WTC11 (cell line): ENCODE results near the gene CNN2. TPM values are rescaled to one million over a fixed set of nuclear protein-coding genes. Genes with fewer than 3 reads are reported as not detected.

Source experiments
- ATAC-seq: fragments of 200-7000 bp; cut with Tn5 transposase; 2 replicates; pipeline ENCODE4 v1.10.0; 2021; ENCODE audit warnings: mild to moderate bottlenecking, moderate library complexity
- CTCF ChIA-PET: fragments of 300-600 bp; sonication (Branson Sonifier 250); formaldehyde crosslinking; loops from one replicate; lab custom pipeline; 2021; ENCODE audit warnings: antibody characterized with exemption; lab: Charles Lee
- POLR2A ChIA-PET: fragments of 350-600 bp; sonication (Branson Sonifier 250); formaldehyde crosslinking; loops from one replicate; lab custom pipeline; 2021; ENCODE audit warnings: antibody characterized with exemption; lab: Charles Lee
- DNase-seq: peaks from one replicate; pipeline ENCODE4 v3.0.0; 2021; ENCODE audit warnings: low spot score
- H3K27ac Mint-ChIP-seq: 2 replicates; pipeline ENCODE4 v1.8.0; 2021; ENCODE audit warnings: mixed read lengths
- H3K27me3 Mint-ChIP-seq: 2 replicates; pipeline ENCODE4 v1.8.0; 2021; ENCODE audit warnings: low read depth, mild to moderate bottlenecking, moderate library complexity, mixed read lengths
- H3K36me3 Mint-ChIP-seq: 2 replicates; pipeline ENCODE4 v1.8.0; 2021; ENCODE audit warnings: mixed read lengths
- H3K4me1 Mint-ChIP-seq: 2 replicates; pipeline ENCODE4 v1.8.0; 2022; ENCODE audit warnings: mixed read lengths
- H3K4me3 Mint-ChIP-seq: 2 replicates; pipeline ENCODE4 v1.8.0; 2021; ENCODE audit warnings: mild to moderate bottlenecking, moderate library complexity, mixed read lengths
- H3K9me3 Mint-ChIP-seq: 2 replicates; pipeline ENCODE4 v1.8.0; 2021; ENCODE audit warnings: mixed read lengths
- ATF3 ChIP-seq: sonication (generic); formaldehyde crosslinking; conservative IDR thresholded peaks from 2 replicates; pipeline ENCODE4 v1.8.1; 2022; ENCODE audit warnings: mild to moderate bottlenecking, missing genetic modification reagents
- CDX4 ChIP-seq: fragments of 250-450 bp; sonication (Bioruptor Pico); IDR thresholded peaks from 2 replicates; pipeline ENCODE4 v1.9.0; 2021; ENCODE audit warnings: moderate library complexity, mild to moderate bottlenecking, inconsistent platforms, borderline replicate concordance
- CREB1 ChIP-seq: sonication (generic); formaldehyde crosslinking; IDR thresholded peaks from 2 replicates; pipeline ENCODE4 v1.8.0; 2023; ENCODE audit warnings: mild to moderate bottlenecking, missing genetic modification reagents
- E2F1 ChIP-seq: sonication (generic); formaldehyde crosslinking; IDR thresholded peaks from 2 replicates; pipeline ENCODE4 v1.8.0; 2022; ENCODE audit warnings: mild to moderate bottlenecking, missing genetic modification reagents
- E2F5 ChIP-seq: sonication (generic); formaldehyde crosslinking; IDR thresholded peaks from 2 replicates; pipeline ENCODE4 v1.8.1; 2022; ENCODE audit warnings: mild to moderate bottlenecking, moderate library complexity, missing genetic modification reagents
- ESRRA ChIP-seq: sonication (generic); formaldehyde crosslinking; IDR thresholded peaks from 2 replicates; pipeline ENCODE4 v1.8.1; 2022; ENCODE audit warnings: mild to moderate bottlenecking, missing genetic modification reagents, borderline replicate concordance
- ETV6 ChIP-seq: sonication (generic); formaldehyde crosslinking; IDR thresholded peaks from 2 replicates; pipeline ENCODE4 v1.8.1; 2022; ENCODE audit warnings: mild to moderate bottlenecking, missing genetic modification reagents
- GABPB1 ChIP-seq: sonication (generic); formaldehyde crosslinking; IDR thresholded peaks from 2 replicates; pipeline ENCODE4 v1.8.1; 2023; ENCODE audit warnings: mild to moderate bottlenecking, missing genetic modification reagents
- HMGA2 ChIP-seq: fragments of 250-450 bp; sonication (Bioruptor Pico); IDR thresholded peaks from 2 replicates; pipeline ENCODE4 v1.4.0; 2021; ENCODE audit warnings: mild to moderate bottlenecking, moderate library complexity
- MAX ChIP-seq: sonication (generic); formaldehyde crosslinking; IDR thresholded peaks from 2 replicates; pipeline ENCODE4 v1.8.0; 2022; ENCODE audit warnings: mild to moderate bottlenecking, missing genetic modification reagents
- NR1H2 ChIP-seq: sonication (generic); formaldehyde crosslinking; IDR thresholded peaks from 2 replicates; pipeline ENCODE4 v1.9.0; 2021; ENCODE audit warnings: mild to moderate bottlenecking, moderate library complexity, missing genetic modification reagents
- NR2C2 ChIP-seq: sonication (generic); formaldehyde crosslinking; IDR thresholded peaks from 2 replicates; pipeline ENCODE4 v1.8.0; 2022; ENCODE audit warnings: mild to moderate bottlenecking, missing genetic modification reagents
- PREB ChIP-seq: sonication (generic); formaldehyde crosslinking; IDR thresholded peaks from 2 replicates; pipeline ENCODE4 v1.8.1; 2022; ENCODE audit warnings: mild to moderate bottlenecking, missing genetic modification reagents, moderate library complexity, borderline replicate concordance
- SMAD4 ChIP-seq: sonication (generic); formaldehyde crosslinking; IDR thresholded peaks from 2 replicates; pipeline ENCODE4 v1.8.0; 2022; ENCODE audit warnings: mild to moderate bottlenecking, missing genetic modification reagents
- USF1 ChIP-seq: sonication (generic); formaldehyde crosslinking; IDR thresholded peaks from 2 replicates; pipeline ENCODE4 v1.8.0; 2022; ENCODE audit warnings: mild to moderate bottlenecking, missing genetic modification reagents
- ZNF121 ChIP-seq: sonication (generic); formaldehyde crosslinking; IDR thresholded peaks from 2 replicates; pipeline ENCODE4 v1.8.0; 2023; ENCODE audit warnings: missing genetic modification reagents
- ZSCAN18 ChIP-seq: fragments of 250-450 bp; sonication (Bioruptor Pico); IDR thresholded peaks from 2 replicates; pipeline ENCODE4 v2.1.2; 2022; ENCODE audit warnings: mild to moderate bottlenecking, moderate library complexity
- total RNA-seq: library from RNA; stranded (reverse); gene quantifications from 3 replicates; pipeline ENCODE4 v1.2.3, GENCODE V29; 2021

CNN2 gene
- total RNA-seq, 1 experiment from 2014 or later: 390 TPM

- Mint-ChIP-seq H3K9me3 (no peaks in the 10 kb centered on the region), H3K36me3 (no peaks in the 10 kb centered on the region; the same call in 1 of the 2 replicates), H3K27ac (peak overlapping the region; percentile 88; the same call in 1 of the 2 replicates), H3K4me3 (no peak overlapping the region), H3K27me3 (no peaks in the 10 kb centered on the region; the same call in 1 of the 2 replicates), H3K4me1 (peaks cover 28% of the 10 kb centered on the region)
- DNase-seq: no peak
- ATAC-seq: no peak
- TF ChIP-seq E2F1 (CRISPR knock-in tag) (no peak), ATF3 (CRISPR knock-in tag) (0 out of 2 replicates have a peak, but pooled peaks have one; percentile 23)
- ChIA-PET CTCF (no interaction called here), POLR2A (interaction anchor here (0.8 kb wide), 1 partner anchor 18 kb away, joined by 3 read pairs; no protein-coding TSS in a partner anchor)
These were observed 12.0 kb upstream of the CNN2 start for GRCh38 chr19:1014161-1015060.

- Mint-ChIP-seq H3K27ac (no peak overlapping the region), H3K9me3 (no peaks in the 10 kb centered on the region), H3K36me3 (no peaks in the 10 kb centered on the region; the same call in 1 of the 2 replicates), H3K27me3 (no peaks in the 10 kb centered on the region; the same call in 1 of the 2 replicates), H3K4me3 (no peak overlapping the region), H3K4me1 (peaks cover 28% of the 10 kb centered on the region)
- TF ChIP-seq HMGA2 (no peak), PREB (no peak), ETV6 (CRISPR knock-in tag) (no peak), SMAD4 (CRISPR knock-in tag) (no peak), MAX (CRISPR knock-in tag) (no peak)
- ATAC-seq (no peak), DNase-seq (no peak)
- ChIA-PET POLR2A (interaction anchor here (1.0 kb wide), 1 partner anchor 11 kb away, joined by 4 read pairs; the partner anchor contains the start of gene CNN2), CTCF (interaction anchor here (0.6 to 1.5 kb wide), 2 partner anchors 50 to 437 kb away, joined by 3 to 5 read pairs; no protein-coding TSS in a partner anchor)
These were observed 11.2 kb upstream of the CNN2 start for GRCh38 chr19:1015061-1015781.

- no peaks in the 10 kb centered on the region; the same call in 1 of the 2 replicates for H3K27me3 Mint-ChIP-seq
- ChIA-PET CTCF (interaction anchor here (0.6 to 1.8 kb wide), 5 partner anchors 10 to 438 kb away, joined by 3 to 5 read pairs (median 4); partner anchors contain the start of gene CNN2), POLR2A (interaction anchor here (0.6 to 1.5 kb wide), 3 partner anchors 10 to 88 kb away, joined by 3 to 9 read pairs (median 4); partner anchors contain the start of gene CNN2)
- DNase-seq (peak; percentile 60), ATAC-seq (peak; percentile 17)
- TF ChIP-seq USF1 (CRISPR knock-in tag) (no peak), ESRRA (no peak), ZSCAN18 (CRISPR knock-in tag) (no peak), GABPB1 (CRISPR knock-in tag) (no peak), NR1H2 (no peak), NR2C2 (CRISPR knock-in tag) (no peak), ZNF121 (no peak), CREB1 (CRISPR knock-in tag) (no peak), CDX4 (CRISPR knock-in tag) (no peak), E2F5 (no peak)
- H3K4me3 Mint-ChIP-seq: no peak overlapping the region
- H3K4me1 Mint-ChIP-seq: peaks cover 28% of the 10 kb centered on the region
- peak overlapping the region; percentile 60; the same call in 1 of the 2 replicates for H3K27ac Mint-ChIP-seq
- H3K9me3 Mint-ChIP-seq: no peaks in the 10 kb centered on the region
- H3K36me3 Mint-ChIP-seq: no peaks in the 10 kb centered on the region; the same call in 1 of the 2 replicates
These were observed 10.4 kb upstream of the CNN2 start for GRCh38 chr19:1015782-1016646.
